ENCODE results near the gene DPYSL3. TPM values are rescaled to one million over a fixed set of nuclear protein-coding genes. Genes with fewer than 3 reads are reported as not detected.

DPYSL3 gene
- total and polyA plus RNA-seq, 4 experiments from 2014 or later, result 0.06 to 0.25 TPM; not detected in 2

- Mint-ChIP-seq H3K9me3 (peaks cover 0 to 2% (median 0%) of the 10 kb centered on the region in 8 donors), H3K4me1 (no peaks in the 10 kb centered on the region), H3K4me3 (no peak overlapping the region), H3K36me3 (no peaks in the 10 kb centered on the region), H3K27me3 (no peaks in the 10 kb centered on the region), H3K27ac (no peak overlapping the region)
- Histone ChIP-seq H3K4me1 (ENCODE audit: insufficient read depth, low read length) (no peaks in the 10 kb centered on the region), H3K9me3 (ENCODE audit: control insufficient read depth in 1 of 2, low read length in 2 of 2) (no peaks in the 10 kb centered on the region), H3K27me3 (ENCODE audit: insufficient read depth, low read length) (no peaks in the 10 kb centered on the region), H3K27ac (ENCODE audit: low read depth, low read length) (no peak overlapping the region), H3K4me3 (ENCODE audit: low read length in 2 of 2) (no peak overlapping the region), H3K36me3 (ENCODE audit: insufficient read depth, low read length) (no peaks in the 10 kb centered on the region)
- ChIA-PET CTCF (ENCODE audit: partially characterized antibody) (no interaction called here), POLR2A (ENCODE audit: partially characterized antibody) (no interaction called here)
- intact Hi-C loops (cut with micrococcal nuclease), result no loop called here
- DNase-seq, result no peak
These were observed 121.4 kb downstream of the DPYSL3 start for GRCh38 chr5:147388184-147389108.

- Mint-ChIP-seq H3K9me3 (peaks cover 0 to 3% (median 0%) of the 10 kb centered on the region in 8 donors), H3K4me1 (no peaks in the 10 kb centered on the region), H3K27me3 (no peaks in the 10 kb centered on the region), H3K27ac (no peak overlapping the region), H3K36me3 (no peaks in the 10 kb centered on the region), H3K4me3 (no peak overlapping the region)
- ChIA-PET POLR2A (ENCODE audit: partially characterized antibody) (no interaction called here), CTCF (ENCODE audit: partially characterized antibody) (no interaction called here)
- Histone ChIP-seq H3K4me1 (ENCODE audit: insufficient read depth, low read length) (no peaks in the 10 kb centered on the region), H3K9me3 (ENCODE audit: control insufficient read depth in 1 of 2, low read length in 2 of 2) (no peaks in the 10 kb centered on the region), H3K4me3 (ENCODE audit: low read length in 2 of 2) (no peak overlapping the region), H3K27ac (ENCODE audit: low read depth, low read length) (no peak overlapping the region), H3K36me3 (ENCODE audit: insufficient read depth, low read length) (no peaks in the 10 kb centered on the region), H3K27me3 (ENCODE audit: insufficient read depth, low read length) (no peaks in the 10 kb centered on the region)
- no peak for DNase-seq
- intact Hi-C loops (cut with micrococcal nuclease), result no loop called here
These were observed 122.8 kb downstream of the DPYSL3 start for GRCh38 chr5:147387109-147387508.

GRCh38 chr5:147384346-147385193, 125.3 kb downstream of the DPYSL3 start:
- H3K27ac Mint-ChIP-seq, result no peak overlapping the region
- H3K4me3 Mint-ChIP-seq, result no peak overlapping the region
- Histone ChIP-seq H3K27me3 (ENCODE audit: insufficient read depth, low read length) (no peaks in the 10 kb centered on the region), H3K4me3 (ENCODE audit: low read length in 2 of 2) (no peak overlapping the region), H3K9me3 (ENCODE audit: control insufficient read depth in 1 of 2, low read length in 2 of 2) (no peaks in the 10 kb centered on the region), H3K36me3 (ENCODE audit: insufficient read depth, low read length) (no peaks in the 10 kb centered on the region), H3K4me1 (ENCODE audit: insufficient read depth, low read length) (no peaks in the 10 kb centered on the region), H3K27ac (ENCODE audit: low read depth, low read length) (no peak overlapping the region)
- ChIA-PET CTCF (ENCODE audit: partially characterized antibody) (no interaction called here), POLR2A (ENCODE audit: partially characterized antibody) (no interaction called here)
- DNase-seq, result no peak
- H3K9me3 Mint-ChIP-seq, result peaks cover 0 to 8% (median 2%) of the 10 kb centered on the region in 8 donors
- intact Hi-C loops (cut with micrococcal nuclease), result no loop called here
- no peaks in the 10 kb centered on the region for H3K4me1 Mint-ChIP-seq
- H3K36me3 Mint-ChIP-seq, result no peaks in the 10 kb centered on the region
- peaks cover 0 to 2% of the 10 kb centered on the region in 2 donors for H3K27me3 Mint-ChIP-seq

DNA sequence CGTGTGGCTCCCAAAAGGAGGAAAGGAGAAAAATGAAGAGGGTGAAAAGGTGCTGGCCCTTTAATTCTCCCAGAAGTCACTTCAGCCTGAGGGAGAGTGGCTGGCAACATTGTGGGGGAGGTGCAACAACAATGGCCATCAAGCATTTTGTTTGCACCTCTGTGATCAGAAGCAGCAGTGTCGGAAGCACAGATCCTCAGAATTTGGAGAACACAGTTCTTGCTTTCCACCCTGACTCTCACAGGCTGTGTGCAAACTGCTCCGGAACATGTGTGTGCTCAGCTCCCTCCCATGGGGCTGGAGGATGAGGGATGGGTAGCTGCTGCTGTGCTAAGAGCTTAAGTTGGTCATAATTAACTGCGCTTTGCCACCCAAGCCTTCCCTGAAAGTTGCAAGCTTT, 127.1 kb downstream of the DPYSL3 start:
- H3K4me1 Mint-ChIP-seq, result no peaks in the 10 kb centered on the region
- Histone ChIP-seq H3K27ac (ENCODE audit: low read depth, low read length) (no peak overlapping the region), H3K27me3 (ENCODE audit: insufficient read depth, low read length) (no peaks in the 10 kb centered on the region), H3K9me3 (ENCODE audit: control insufficient read depth in 1 of 2, low read length in 2 of 2) (no peaks in the 10 kb centered on the region), H3K36me3 (ENCODE audit: insufficient read depth, low read length) (no peaks in the 10 kb centered on the region), H3K4me3 (ENCODE audit: low read length in 2 of 2) (no peak overlapping the region), H3K4me1 (ENCODE audit: insufficient read depth, low read length) (no peaks in the 10 kb centered on the region)
- no peak for DNase-seq
- ChIA-PET CTCF (ENCODE audit: partially characterized antibody) (no interaction called here), POLR2A (ENCODE audit: partially characterized antibody) (no interaction called here)
- H3K4me3 Mint-ChIP-seq, result no peak overlapping the region
- H3K27me3 Mint-ChIP-seq, result peaks cover 1 to 3% of the 10 kb centered on the region in 2 donors
- intact Hi-C loops (cut with micrococcal nuclease), result no loop called here
- peaks cover 0 to 12% (median 6%) of the 10 kb centered on the region in 8 donors for H3K9me3 Mint-ChIP-seq
- no peaks in the 10 kb centered on the region for H3K36me3 Mint-ChIP-seq
- H3K27ac Mint-ChIP-seq, result no peak overlapping the region

DNA sequence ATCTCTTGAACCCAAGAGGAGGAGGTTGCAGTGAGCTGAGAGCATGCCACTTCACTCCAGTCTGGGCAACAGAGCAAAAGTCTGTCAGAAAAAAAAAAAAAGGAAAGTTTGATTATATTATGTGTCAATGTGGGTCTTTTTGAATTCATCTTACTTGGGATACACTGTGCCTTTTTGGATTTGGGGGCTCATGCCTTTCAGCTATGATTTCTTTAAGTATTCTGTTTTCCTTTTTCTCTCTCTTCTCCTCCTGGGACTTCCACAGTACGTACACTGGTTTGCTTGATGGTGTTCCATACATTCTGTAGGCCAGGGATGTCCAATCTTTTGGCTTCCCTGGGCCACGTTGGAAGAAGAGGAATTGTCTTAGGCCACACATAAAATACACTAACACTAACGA, 128.3 kb downstream of the DPYSL3 start:
- no peak for DNase-seq
- intact Hi-C loops (cut with micrococcal nuclease), result no loop called here
- ChIA-PET POLR2A (ENCODE audit: partially characterized antibody) (no interaction called here), CTCF (ENCODE audit: partially characterized antibody) (no interaction called here)
- Mint-ChIP-seq H3K4me3 (no peak overlapping the region), H3K9me3 (peaks cover 0 to 12% (median 6%) of the 10 kb centered on the region in 8 donors), H3K27me3 (peaks cover 1 to 3% of the 10 kb centered on the region in 2 donors), H3K27ac (no peak overlapping the region), H3K36me3 (no peaks in the 10 kb centered on the region), H3K4me1 (no peaks in the 10 kb centered on the region)
- Histone ChIP-seq H3K9me3 (ENCODE audit: control insufficient read depth in 1 of 2, low read length in 2 of 2) (no peaks in the 10 kb centered on the region), H3K27me3 (ENCODE audit: insufficient read depth, low read length) (no peaks in the 10 kb centered on the region), H3K4me3 (ENCODE audit: low read length in 2 of 2) (no peak overlapping the region), H3K27ac (ENCODE audit: low read depth, low read length) (no peak overlapping the region), H3K36me3 (ENCODE audit: insufficient read depth, low read length) (no peaks in the 10 kb centered on the region), H3K4me1 (ENCODE audit: insufficient read depth, low read length) (no peaks in the 10 kb centered on the region)

DNA sequence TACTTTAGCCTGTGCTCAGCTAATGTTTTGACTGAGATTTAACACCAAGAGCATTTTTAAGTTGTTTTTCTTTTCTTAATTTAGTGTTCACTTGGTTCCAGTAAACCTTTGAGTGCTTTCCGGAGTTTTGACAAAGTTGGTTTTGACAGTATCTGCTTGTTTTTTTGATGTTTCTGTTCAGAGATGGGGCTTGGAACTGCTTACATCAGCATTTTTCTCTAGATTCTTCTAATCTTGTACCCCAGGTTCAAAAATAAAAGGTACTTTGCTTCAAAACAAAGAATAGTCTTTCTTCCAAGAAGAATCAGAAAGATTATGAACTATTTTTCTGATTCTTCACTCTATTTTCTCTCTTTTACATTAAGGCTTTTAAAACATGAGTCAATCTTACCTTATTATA, 132.2 kb downstream of the DPYSL3 start:
- CTCF ChIA-PET (ENCODE audit: partially characterized antibody), result no interaction called here
- Histone ChIP-seq H3K36me3 (ENCODE audit: insufficient read depth, low read length) (no peaks in the 10 kb centered on the region), H3K4me3 (ENCODE audit: low read length in 2 of 2) (no peak overlapping the region), H3K27me3 (ENCODE audit: insufficient read depth, low read length) (no peaks in the 10 kb centered on the region), H3K4me1 (ENCODE audit: insufficient read depth, low read length) (no peaks in the 10 kb centered on the region), H3K9me3 (ENCODE audit: control insufficient read depth in 1 of 2, low read length in 2 of 2) (no peaks in the 10 kb centered on the region), H3K27ac (ENCODE audit: low read depth, low read length) (no peak overlapping the region)
- peaks cover 0 to 12% (median 6%) of the 10 kb centered on the region in 8 donors for H3K9me3 Mint-ChIP-seq
- intact Hi-C loops (cut with micrococcal nuclease), result no loop called here
- DNase-seq, result no peak
- H3K27ac Mint-ChIP-seq, result no peak overlapping the region
- POLR2A ChIA-PET (ENCODE audit: partially characterized antibody), result no interaction called here
- no peak overlapping the region for H3K4me3 Mint-ChIP-seq
- H3K27me3 Mint-ChIP-seq, result peaks cover 1 to 5% of the 10 kb centered on the region in 2 donors
- H3K4me1 Mint-ChIP-seq, result no peaks in the 10 kb centered on the region
- H3K36me3 Mint-ChIP-seq, result no peaks in the 10 kb centered on the region

DNA sequence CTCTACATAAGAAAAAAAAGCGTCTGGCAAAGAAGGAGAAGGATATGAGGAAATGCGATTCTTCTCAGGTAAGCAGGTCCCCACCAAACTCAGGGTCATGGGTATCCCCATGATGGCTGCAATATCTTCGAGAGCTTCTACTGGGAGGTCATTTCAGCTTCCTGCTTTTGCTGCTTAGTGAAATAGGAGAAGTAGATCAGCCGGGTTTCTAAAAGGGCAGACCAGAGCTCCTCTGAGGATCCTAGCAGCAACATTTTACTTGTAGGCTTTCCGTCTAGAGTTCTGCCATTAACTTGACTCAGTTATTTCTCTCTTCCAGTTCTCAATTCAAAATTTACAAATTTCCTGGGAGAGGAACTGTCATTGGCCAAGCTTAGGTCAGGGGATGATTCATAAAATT, 134.7 kb downstream of the DPYSL3 start:
- no peak overlapping the region for H3K27ac Mint-ChIP-seq
- no peak overlapping the region for H3K4me3 ChIP-seq (ENCODE audit: low read length in 2 of 2)
- H3K27me3 Mint-ChIP-seq, result peaks cover 1 to 3% of the 10 kb centered on the region in 2 donors
- ChIA-PET CTCF (ENCODE audit: partially characterized antibody) (no interaction called here), POLR2A (ENCODE audit: partially characterized antibody) (no interaction called here)
- no peaks in the 10 kb centered on the region for H3K4me1 ChIP-seq (ENCODE audit: insufficient read depth, low read length)
- H3K9me3 ChIP-seq (ENCODE audit: control insufficient read depth in 1 of 2, low read length in 2 of 2), result no peaks in the 10 kb centered on the region
- no peaks in the 10 kb centered on the region for H3K4me1 Mint-ChIP-seq
- no peaks in the 10 kb centered on the region for H3K36me3 ChIP-seq (ENCODE audit: insufficient read depth, low read length)
- H3K27me3 ChIP-seq (ENCODE audit: insufficient read depth, low read length), result no peaks in the 10 kb centered on the region
- no peaks in the 10 kb centered on the region for H3K36me3 Mint-ChIP-seq
- intact Hi-C loops (cut with micrococcal nuclease), result no loop called here
- H3K9me3 Mint-ChIP-seq, result peaks cover 0 to 10% (median 4%) of the 10 kb centered on the region in 8 donors
- H3K27ac ChIP-seq (ENCODE audit: low read depth, low read length), result no peak overlapping the region
- DNase-seq, result no peak
- H3K4me3 Mint-ChIP-seq, result no peak overlapping the region

Measured in CD4-positive, alpha-beta memory T cell (primary cell).